GM10248 (cell line): Measurements from ENCODE around the gene SLX4IP.
"Not testable (repeated sequence)": the region's sequence is repeated elsewhere in the genome, so short reads cannot be mapped to it uniquely, and the experiment has no call there.

Source experiments
- CTCF ChIA-PET: fragments of 300-600 bp; sonication (Branson Sonifier 250); formaldehyde crosslinking; extraction: SDS; loops from one replicate; lab custom pipeline; 2021; ENCODE audit warnings: antibody characterized with exemption; lab: Yijun Ruan, JAX
- POLR2A ChIA-PET: fragments of 350-650 bp; sonication (Branson Sonifier 250); formaldehyde crosslinking; extraction: SDS; loops from one replicate; lab custom pipeline; 2020; ENCODE audit warnings: antibody characterized with exemption; lab: Yijun Ruan, JAX
- DNase-seq: peaks from one replicate; pipeline ENCODE4 v3.0.0; 2012; ENCODE audit errors: extremely low spot score
- TF ChIP-seq, protein P1 (sequence below): IDR thresholded peaks from 2 replicates; pipeline ENCODE4 v1.5.1; 2012; ENCODE audit warnings: mild to moderate bottlenecking, low read depth; ENCODE audit errors: extremely low read depth, missing control alignments, control extremely low read depth

SLX4IP gene

GRCh38 chr20:10434832-10435812 lies at the start of gene SLX4IP:
SLX4IP (plus strand) TSS chr20:10435305; CDS start chr20:10458205, 22,900 bp downstream.
- DNase-seq: peak; percentile 83
- ChIA-PET CTCF (interaction anchor here (0.9 to 3.9 kb wide), 5 partner anchors 8 to 42 kb away, joined by 3 to 22 read pairs (median 5); no protein-coding TSS in a partner anchor), POLR2A (interaction anchor here (0.6 kb wide), 1 partner anchor 43 kb away, joined by 5 read pairs; no protein-coding TSS in a partner anchor)
- TF ChIP-seq, protein P1, sequence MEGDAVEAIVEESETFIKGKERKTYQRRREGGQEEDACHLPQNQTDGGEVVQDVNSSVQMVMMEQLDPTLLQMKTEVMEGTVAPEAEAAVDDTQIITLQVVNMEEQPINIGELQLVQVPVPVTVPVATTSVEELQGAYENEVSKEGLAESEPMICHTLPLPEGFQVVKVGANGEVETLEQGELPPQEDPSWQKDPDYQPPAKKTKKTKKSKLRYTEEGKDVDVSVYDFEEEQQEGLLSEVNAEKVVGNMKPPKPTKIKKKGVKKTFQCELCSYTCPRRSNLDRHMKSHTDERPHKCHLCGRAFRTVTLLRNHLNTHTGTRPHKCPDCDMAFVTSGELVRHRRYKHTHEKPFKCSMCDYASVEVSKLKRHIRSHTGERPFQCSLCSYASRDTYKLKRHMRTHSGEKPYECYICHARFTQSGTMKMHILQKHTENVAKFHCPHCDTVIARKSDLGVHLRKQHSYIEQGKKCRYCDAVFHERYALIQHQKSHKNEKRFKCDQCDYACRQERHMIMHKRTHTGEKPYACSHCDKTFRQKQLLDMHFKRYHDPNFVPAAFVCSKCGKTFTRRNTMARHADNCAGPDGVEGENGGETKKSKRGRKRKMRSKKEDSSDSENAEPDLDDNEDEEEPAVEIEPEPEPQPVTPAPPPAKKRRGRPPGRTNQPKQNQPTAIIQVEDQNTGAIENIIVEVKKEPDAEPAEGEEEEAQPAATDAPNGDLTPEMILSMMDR: no peak

GRCh38 chr20:10385850-10386544 lies 49.1 kb upstream of the SLX4IP start:
- POLR2A ChIA-PET: no interaction called here
- TF ChIP-seq, protein P1: no peak
- CTCF ChIA-PET: interaction anchor here (0.9 kb wide), 1 partner anchor 17 kb away, joined by 3 read pairs; no protein-coding TSS in a partner anchor
- DNase-seq: no peak

DNA sequence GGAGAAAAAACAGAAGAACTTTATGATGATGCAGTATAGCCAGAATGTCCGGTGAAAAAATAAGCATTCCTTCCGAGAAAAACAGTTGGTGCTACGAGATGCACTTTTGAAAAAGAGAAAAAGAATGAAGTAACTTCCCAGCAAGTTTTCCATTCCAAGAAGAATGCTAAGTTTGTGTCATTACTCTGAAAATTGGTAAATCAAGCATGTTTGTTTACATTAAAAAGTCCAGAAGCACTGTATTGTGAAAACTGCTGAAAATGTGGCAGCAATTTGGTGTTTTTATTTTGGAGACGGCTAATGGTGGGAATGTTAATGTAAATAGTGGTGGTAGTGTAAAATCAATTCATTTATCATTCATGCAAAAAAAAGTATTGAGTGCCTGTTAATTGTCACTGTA lies 47.4 kb upstream of the SLX4IP start:
- DNase-seq: no peak
- ChIA-PET CTCF (no interaction called here), POLR2A (no interaction called here)
- TF ChIP-seq, protein P1: no peak

DNA sequence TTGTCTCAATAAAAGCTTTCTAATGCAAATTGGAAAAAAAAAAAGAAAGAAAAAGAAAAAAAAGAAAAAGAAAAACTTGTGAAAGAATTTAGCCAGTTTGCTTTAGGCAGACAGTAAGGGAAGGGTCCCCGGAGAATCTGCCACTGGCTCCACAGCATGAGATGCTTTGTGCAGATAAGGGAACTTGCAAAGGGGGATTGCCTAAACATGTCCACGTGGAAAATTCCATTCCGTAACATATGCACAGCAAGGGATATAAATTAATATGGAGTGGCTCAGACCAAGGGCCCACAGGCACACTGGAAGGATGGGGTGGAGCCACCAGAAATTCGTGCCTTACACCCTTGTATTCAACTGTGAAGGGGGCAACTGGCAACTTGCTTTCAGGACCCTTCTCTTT lies 46.5 kb upstream of the SLX4IP start:
- POLR2A ChIA-PET: no interaction called here
- no peak for DNase-seq
- CTCF ChIA-PET: no interaction called here
- TF ChIP-seq, protein P1: no peak

GRCh38 chr20:10390709-10391108 lies 44.4 kb upstream of the SLX4IP start:
- TF ChIP-seq, protein P1: no peak
- CTCF ChIA-PET: interaction anchor here (1.3 to 1.7 kb wide), 2 partner anchors 9 to 36 kb away, joined by 4 read pairs; no protein-coding TSS in a partner anchor
- POLR2A ChIA-PET: no interaction called here
- no peak for DNase-seq

DNA sequence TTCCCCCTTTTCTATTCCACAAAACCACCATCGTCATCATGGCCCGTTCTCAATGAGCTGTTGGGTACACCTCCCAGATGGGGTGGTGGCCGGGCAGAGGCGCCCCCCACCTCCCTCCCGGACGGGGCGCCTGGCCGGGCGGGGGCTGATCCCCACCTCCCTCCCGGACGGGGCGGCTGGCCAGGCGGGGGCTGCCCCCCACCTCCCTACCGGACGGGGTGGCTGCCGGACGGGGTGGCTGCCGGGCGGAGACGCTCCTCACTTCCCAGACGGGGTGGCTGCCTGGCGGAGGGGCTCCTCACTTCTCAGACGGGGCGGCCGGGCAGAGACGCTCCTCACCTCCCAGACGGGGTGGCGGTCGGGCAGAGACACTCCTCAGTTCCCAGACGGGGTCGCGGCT lies 40.4 kb upstream of the SLX4IP start:
- DNase-seq, POLR2A ChIA-PET, CTCF ChIA-PET: not testable (repeated sequence)
